CD4-positive, alpha-beta memory T cell (primary cell): ENCODE data around the gene FBXO41. TPM values are rescaled to one million over a fixed set of nuclear protein-coding genes. Genes with fewer than 3 reads are reported as not detected.

ENCODE experiments used
- CTCF ChIA-PET: fragments of 350-600 bp; sonication (Branson Sonifier 250); formaldehyde crosslinking; loops from one replicate; lab custom pipeline; 2021; ENCODE audit warnings: inconsistent platforms; ENCODE audit not compliant: partially characterized antibody; lab: Charles Lee
- POLR2A ChIA-PET: fragments of 350-600 bp; sonication (Branson Sonifier 250); formaldehyde crosslinking; loops from one replicate; lab custom pipeline; 2021; ENCODE audit not compliant: partially characterized antibody; lab: Charles Lee
- DNase-seq, 5 donors: peaks; one replicate each; pipeline versions ENCODE4 v3.0.0 to v3.0.0-alpha.2; 2020 to 2022; ENCODE audit warnings: mixed read lengths in 1 of 5
- H3K27ac ChIP-seq: one replicate; pipeline ENCODE4 v1.7.0; 2013; ENCODE audit warnings: low read depth, low read length
- H3K27me3 ChIP-seq: 2 replicates; pipeline ENCODE4 v1.7.0; 2013; ENCODE audit warnings: mild to moderate bottlenecking, low read length, moderate library complexity; ENCODE audit not compliant: insufficient read depth
- H3K36me3 ChIP-seq: 2 replicates; pipeline ENCODE4 v1.7.0; 2013; ENCODE audit warnings: mild to moderate bottlenecking, low read length, moderate library complexity; ENCODE audit not compliant: insufficient read depth
- H3K4me1 ChIP-seq: 2 replicates; pipeline ENCODE4 v1.7.0; 2013; ENCODE audit warnings: mild to moderate bottlenecking, low read length, moderate library complexity; ENCODE audit not compliant: insufficient read depth
- H3K4me3 ChIP-seq, 2 donors: one replicate each; pipeline ENCODE4 v1.7.0; 2013; ENCODE audit warnings: low read length in 2 of 2, mild to moderate bottlenecking in 1 of 2
- H3K9me3 ChIP-seq, 2 donors: one replicate each; pipeline ENCODE4 v1.7.0; 2013; ENCODE audit warnings: low read length in 2 of 2, control low read depth in 1 of 2; ENCODE audit not compliant: control insufficient read depth in 1 of 2
- H3K27ac Mint-ChIP-seq, 7 donors: one replicate each; pipeline ENCODE4 v1.8.0; 2020 to 2021; ENCODE audit warnings: mixed read lengths in 7 of 7, mild to moderate bottlenecking in 6 of 7, inconsistent platforms in 3 of 7, moderate library complexity in 3 of 7
- H3K27me3 Mint-ChIP-seq, 2 donors: one replicate each; pipeline ENCODE4 v1.8.0; 2020 to 2021; ENCODE audit warnings: mixed read lengths in 2 of 2
- H3K36me3 Mint-ChIP-seq, 2 donors: one replicate each; pipeline ENCODE4 v1.8.0; 2020 to 2021; ENCODE audit warnings: mixed read lengths in 2 of 2, inconsistent platforms in 1 of 2, mild to moderate bottlenecking in 1 of 2
- H3K4me1 Mint-ChIP-seq, 4 donors: one replicate each; pipeline ENCODE4 v1.8.0; 2020 to 2021; ENCODE audit warnings: mixed read lengths in 4 of 4, mild to moderate bottlenecking in 1 of 4
- H3K4me3 Mint-ChIP-seq, 8 donors: one replicate each; pipeline ENCODE4 v1.8.0; 2020 to 2021; ENCODE audit warnings: mixed read lengths in 8 of 8, mild to moderate bottlenecking in 7 of 8, moderate library complexity in 6 of 8, inconsistent platforms in 3 of 8
- H3K9me3 Mint-ChIP-seq, 8 donors: one replicate each; pipeline ENCODE4 v1.8.0; 2020 to 2021; ENCODE audit warnings: mixed read lengths in 8 of 8, mild to moderate bottlenecking in 5 of 8, inconsistent platforms in 3 of 8, moderate library complexity in 1 of 8
- intact Hi-C: fragments of 100-400 bp; cut with micrococcal nuclease; formaldehyde crosslinking; loops from one replicate; pipeline ENCODE4 v1.15.1; 2023
- polyA plus RNA-seq, 2 donors: library from polyadenylated mRNA; unstranded; fragments of 300-500 nt; fragmentation: Illumina TruSeq; gene quantifications; one replicate each; pipeline ENCODE4 v1.2.3, GENCODE V29; 2021
- total RNA-seq, 2 experiments: library from RNA; stranded (reverse); gene quantifications; one replicate each; pipeline ENCODE4 v1.2.3, GENCODE V29; 2021

The FBXO41 gene
- total RNA-seq, result 10 to 100 TPM in 1 of 2 experiments, 1 to 10 TPM in 1; 9.8 to 11.4 TPM
- polyA plus RNA-seq, result 1 to 10 TPM in 1 of 2 donors, not detected in 1; 1.6 TPM

- H3K27ac ChIP-seq, result peak within 1 kb of the TSS; percentile 27
- peak within 1 kb of the TSS; percentile 79 to 89 (median 85) for H3K4me3 Mint-ChIP-seq
- H3K27ac Mint-ChIP-seq, result peak within 1 kb of the TSS in 6 of 7 donors; percentile 16 to 70 (median 57)
- no peaks in the 10 kb centered on the region for H3K9me3 ChIP-seq
- H3K27me3 ChIP-seq, result no peaks in the 10 kb centered on the region
- intact Hi-C loops, result loop anchor here (1.0 to 2.0 kb wide), 2 partner anchors 16 to 50 kb away; partner anchors contain the start of gene CCT7
- H3K36me3 ChIP-seq, result no peaks in the 10 kb centered on the region
- peak; percentile 40 to 62 (median 50) for DNase-seq
- H3K4me1 ChIP-seq, result peaks cover 19% of the 10 kb centered on the region
- CTCF ChIA-PET, result no interaction called here
- peaks cover 7 to 25% (median 16%) of the 10 kb centered on the region in 4 donors for H3K4me1 Mint-ChIP-seq
- H3K27me3 Mint-ChIP-seq, result peaks cover 4 to 11% of the 10 kb centered on the region in 2 donors
- H3K9me3 Mint-ChIP-seq, result no peaks in the 10 kb centered on the region
- H3K4me3 ChIP-seq, result peak within 1 kb of the TSS; percentile 32 to 62
- POLR2A ChIA-PET, result interaction anchor here (1.2 to 2.2 kb wide), 5 partner anchors 9 to 101 kb away, joined by 4 to 16 read pairs (median 7); partner anchors contain the start of genes ALMS1, CCT7 and PRADC1
- peaks cover 0 to 3% of the 10 kb centered on the region in 2 donors for H3K36me3 Mint-ChIP-seq
Measured at GRCh38 chr2:73284296-73285158, at the start of gene FBXO41. FBXO41 (minus strand) TSS chr2:73284478; CDS start chr2:73269630, 14,848 bp downstream.

DNA sequence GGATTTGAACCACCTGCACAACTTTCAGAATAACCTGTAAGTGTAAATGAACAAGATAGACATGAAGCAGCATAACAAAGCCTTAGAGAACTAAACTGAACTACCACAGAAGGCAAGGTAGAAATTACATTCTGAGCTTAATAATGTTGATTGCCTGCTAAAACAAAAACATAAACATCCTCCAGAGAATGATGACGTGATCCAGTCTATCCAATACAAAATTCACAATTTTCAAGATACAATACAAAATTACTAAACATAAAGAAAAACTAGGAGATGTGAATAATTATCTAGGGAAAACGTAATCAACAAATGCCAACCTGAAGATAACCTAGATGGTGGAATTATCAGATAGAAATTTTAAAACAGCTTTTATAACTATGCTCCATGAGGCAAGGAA is 49.8 kb upstream of the FBXO41 start:
- CTCF ChIA-PET, result interaction anchor here (0.9 kb wide), 1 partner anchor 10 kb away, joined by 4 read pairs; no protein-coding TSS in a partner anchor
- peaks cover 0 to 4% of the 10 kb centered on the region in 2 donors for H3K36me3 Mint-ChIP-seq
- Histone ChIP-seq H3K4me1 (no peaks in the 10 kb centered on the region), H3K9me3 (no peaks in the 10 kb centered on the region), H3K4me3 (no peak overlapping the region), H3K36me3 (no peaks in the 10 kb centered on the region), H3K27ac (no peak overlapping the region), H3K27me3 (peaks cover 5% of the 10 kb centered on the region)
- no peak for DNase-seq
- intact Hi-C loops, result no loop called here
- peak overlapping the region in 1 of 7 donors; percentile 68 for H3K27ac Mint-ChIP-seq
- H3K4me1 Mint-ChIP-seq, result peaks cover 0 to 5% (median 0%) of the 10 kb centered on the region in 4 donors
- H3K27me3 Mint-ChIP-seq, result peaks cover 4 to 10% of the 10 kb centered on the region in 2 donors
- no peak overlapping the region for H3K4me3 Mint-ChIP-seq
- POLR2A ChIA-PET, result no interaction called here
- peaks cover 0 to 22% (median 19%) of the 10 kb centered on the region in 8 donors for H3K9me3 Mint-ChIP-seq

DNA sequence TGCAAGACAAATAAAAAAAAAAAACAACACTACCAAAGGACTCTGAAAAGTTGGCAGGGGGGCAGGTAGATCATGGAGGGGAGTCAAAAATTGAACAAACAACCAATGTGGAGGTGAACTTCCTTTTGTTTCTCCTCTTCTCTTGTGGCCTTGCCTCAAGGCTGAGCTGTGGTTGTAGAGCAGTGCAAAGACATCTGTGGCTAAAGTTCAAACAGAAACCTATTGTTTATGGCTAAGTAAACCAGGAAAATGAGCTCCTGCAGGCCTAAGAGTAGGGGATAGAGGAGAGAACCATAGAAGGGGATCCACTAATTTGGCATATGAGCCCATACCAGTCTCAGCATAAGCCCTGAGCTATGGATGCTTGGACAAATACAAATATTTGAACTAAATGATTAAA is 49.3 kb upstream of the FBXO41 start:
- Histone ChIP-seq H3K36me3 (no peaks in the 10 kb centered on the region), H3K27me3 (peaks cover 5% of the 10 kb centered on the region), H3K4me3 (no peak overlapping the region), H3K27ac (no peak overlapping the region), H3K4me1 (no peaks in the 10 kb centered on the region), H3K9me3 (no peaks in the 10 kb centered on the region)
- no peak for DNase-seq
- H3K27me3 Mint-ChIP-seq, result peaks cover 4 to 12% of the 10 kb centered on the region in 2 donors
- ChIA-PET CTCF (interaction anchor here (0.9 kb wide), 1 partner anchor 10 kb away, joined by 4 read pairs; no protein-coding TSS in a partner anchor), POLR2A (no interaction called here)
- peaks cover 0 to 4% of the 10 kb centered on the region in 2 donors for H3K36me3 Mint-ChIP-seq
- no peak overlapping the region for H3K27ac Mint-ChIP-seq
- intact Hi-C loops, result no loop called here
- H3K4me1 Mint-ChIP-seq, result peaks cover 0 to 5% (median 0%) of the 10 kb centered on the region in 4 donors
- H3K9me3 Mint-ChIP-seq, result peaks cover 0 to 22% (median 19%) of the 10 kb centered on the region in 8 donors
- H3K4me3 Mint-ChIP-seq, result no peak overlapping the region

- no peaks in the 10 kb centered on the region for H3K4me1 ChIP-seq
- H3K27ac ChIP-seq, result no peak overlapping the region
- Mint-ChIP-seq H3K27ac (no peak overlapping the region), H3K36me3 (no peaks in the 10 kb centered on the region), H3K27me3 (peaks cover 27 to 32% of the 10 kb centered on the region in 2 donors), H3K4me3 (no peak overlapping the region), H3K9me3 (peaks cover 0 to 3% (median 0%) of the 10 kb centered on the region in 8 donors), H3K4me1 (no peaks in the 10 kb centered on the region)
- intact Hi-C loops, result no loop called here
- POLR2A ChIA-PET, result no interaction called here
- DNase-seq, result no peak
- peaks cover under 1% of the 10 kb centered on the region for H3K27me3 ChIP-seq
- no peak overlapping the region for H3K4me3 ChIP-seq
- no peaks in the 10 kb centered on the region for H3K36me3 ChIP-seq
- CTCF ChIA-PET, result no interaction called here
- H3K9me3 ChIP-seq, result no peaks in the 10 kb centered on the region
Measured at GRCh38 chr2:73324126-73324725, 39.9 kb upstream of the FBXO41 start.

- DNase-seq, result no peak
- H3K4me1 Mint-ChIP-seq, result no peaks in the 10 kb centered on the region
Measured at GRCh38 chr2:73323551-73323950, 39.3 kb upstream of the FBXO41 start.

GRCh38 chr2:73314441-73314840 is 30.2 kb upstream of the FBXO41 start:
- H3K4me3 Mint-ChIP-seq, result no peak overlapping the region
- no peaks in the 10 kb centered on the region for H3K4me1 Mint-ChIP-seq
- H3K4me1 ChIP-seq, result no peaks in the 10 kb centered on the region
- H3K4me3 ChIP-seq, result no peak overlapping the region
- intact Hi-C loops, result no loop called here
- DNase-seq, result no peak
- no peak overlapping the region for H3K27ac ChIP-seq
- H3K9me3 ChIP-seq, result no peaks in the 10 kb centered on the region
- H3K36me3 ChIP-seq, result no peaks in the 10 kb centered on the region
- H3K27ac Mint-ChIP-seq, result no peak overlapping the region
- H3K27me3 ChIP-seq, result no peaks in the 10 kb centered on the region
- H3K9me3 Mint-ChIP-seq, result peaks cover 0 to 10% (median 4%) of the 10 kb centered on the region in 8 donors
- H3K36me3 Mint-ChIP-seq, result no peaks in the 10 kb centered on the region
- CTCF ChIA-PET, result interaction anchor here (0.9 kb wide), 1 partner anchor 105 kb away, joined by 3 read pairs; no protein-coding TSS in a partner anchor
- peaks cover 22 to 28% of the 10 kb centered on the region in 2 donors for H3K27me3 Mint-ChIP-seq
- POLR2A ChIA-PET, result no interaction called here

More at GRCh38 chr2:73323551-73323950, 39.3 kb upstream of the FBXO41 start:
- Mint-ChIP-seq H3K27me3 (peaks cover 27 to 28% of the 10 kb centered on the region in 2 donors), H3K36me3 (no peaks in the 10 kb centered on the region), H3K9me3 (peaks cover 0 to 3% (median 0%) of the 10 kb centered on the region in 8 donors), H3K27ac (no peak overlapping the region), H3K4me3 (no peak overlapping the region)
- no peak overlapping the region for H3K4me3 ChIP-seq
- no peaks in the 10 kb centered on the region for H3K9me3 ChIP-seq
- no peaks in the 10 kb centered on the region for H3K36me3 ChIP-seq
- H3K27me3 ChIP-seq, result no peaks in the 10 kb centered on the region
- H3K27ac ChIP-seq, result no peak overlapping the region
- ChIA-PET POLR2A (no interaction called here), CTCF (no interaction called here)
- intact Hi-C loops, result no loop called here
- no peaks in the 10 kb centered on the region for H3K4me1 ChIP-seq

- no peaks in the 10 kb centered on the region for H3K4me1 ChIP-seq
- H3K27me3 ChIP-seq, result no peaks in the 10 kb centered on the region
- no peak overlapping the region for H3K27ac ChIP-seq
- Mint-ChIP-seq H3K4me1 (no peaks in the 10 kb centered on the region), H3K4me3 (no peak overlapping the region), H3K27ac (no peak overlapping the region), H3K27me3 (peaks cover 19 to 20% of the 10 kb centered on the region in 2 donors), H3K9me3 (peaks cover 0 to 10% (median 4%) of the 10 kb centered on the region in 8 donors), H3K36me3 (no peaks in the 10 kb centered on the region)
- CTCF ChIA-PET, result interaction anchor here (0.6 to 1.7 kb wide), 3 partner anchors 18 to 609 kb away, joined by 4 read pairs; no protein-coding TSS in a partner anchor
- H3K4me3 ChIP-seq, result no peak overlapping the region
- intact Hi-C loops, result no loop called here
- POLR2A ChIA-PET, result no interaction called here
- H3K36me3 ChIP-seq, result no peaks in the 10 kb centered on the region
- no peak for DNase-seq
- H3K9me3 ChIP-seq, result no peaks in the 10 kb centered on the region
Measured at GRCh38 chr2:73307720-73308119, 23.4 kb upstream of the FBXO41 start.
